Brain pericyte (primary cell): Measurements from ENCODE around the gene ZFYVE21.

Source experiments
- DNase-seq: peaks from one replicate; pipeline ENCODE4 v3.0.0-alpha.2; 2012; ENCODE audit warnings: low read depth, low spot score

ZFYVE21 gene

GRCh38 chr14:103705504-103706284 is 9.9 kb upstream of the ZFYVE21 start:
- DNase-seq: no peak

GRCh38 chr14:103706551-103707328 is 8.9 kb upstream of the ZFYVE21 start:
- no peak for DNase-seq

- DNase-seq: no peak
Measured at GRCh38 chr14:103707329-103708263, 8.0 kb upstream of the ZFYVE21 start.

GRCh38 chr14:103708750-103709187 is 6.8 kb upstream of the ZFYVE21 start:
- DNase-seq: no peak

- DNase-seq: no peak
Measured at GRCh38 chr14:103709814-103710213, 5.8 kb upstream of the ZFYVE21 start.

- no peak for DNase-seq
Measured at GRCh38 chr14:103710771-103711377, 4.7 kb upstream of the ZFYVE21 start.

- no peak for DNase-seq
Measured at GRCh38 chr14:103711516-103712431, 3.8 kb upstream of the ZFYVE21 start.

GRCh38 chr14:103712633-103713247 is 2.9 kb upstream of the ZFYVE21 start:
- DNase-seq: no peak

- DNase-seq: no peak
Measured at GRCh38 chr14:103713304-103714062, 2.1 kb upstream of the ZFYVE21 start.

- DNase-seq: no peak
Measured at GRCh38 chr14:103714063-103714724, 1.4 kb upstream of the ZFYVE21 start.

- no peak for DNase-seq
Measured at GRCh38 chr14:103716091-103716801, 636 bp downstream of the ZFYVE21 start.

GRCh38 chr14:103716899-103717411 is 1.3 kb downstream of the ZFYVE21 start:
- DNase-seq: no peak

GRCh38 chr14:103718572-103718971 is 3.0 kb downstream of the ZFYVE21 start:
- DNase-seq: no peak

- no peak for DNase-seq
Measured at GRCh38 chr14:103719751-103720150, 4.1 kb downstream of the ZFYVE21 start.

GRCh38 chr14:103721334-103722120 is 5.9 kb downstream of the ZFYVE21 start:
- no peak for DNase-seq

GRCh38 chr14:103723748-103724081 is 8.1 kb downstream of the ZFYVE21 start:
- DNase-seq: no peak

- no peak for DNase-seq
Measured at GRCh38 chr14:103724116-103724515, 8.5 kb downstream of the ZFYVE21 start.
